ENCODE data around the gene MSANTD4.

The MSANTD4 gene

GRCh38 chr11:106032861-106033260 is 10.8 kb upstream of the MSANTD4 start:
- Histone ChIP-seq H3K4me1 (ENCODE audit: low read length) (no peaks in the 10 kb centered on the region), H3K9me3 (ENCODE audit: insufficient read depth, low read length) (no peaks in the 10 kb centered on the region), H2AFZ (ENCODE audit: low read depth, low read length) (no peak overlapping the region), H3K27ac (ENCODE audit: low read length) (no peak overlapping the region), H3K79me2 (ENCODE audit: low read length) (no peaks in the 10 kb centered on the region), H3K27me3 (ENCODE audit: low read depth, low read length) (no peaks in the 10 kb centered on the region), H3K9ac (ENCODE audit: low read length) (no peak overlapping the region), H3K4me2 (ENCODE audit: low read length) (no peak overlapping the region), H4K20me1 (ENCODE audit: insufficient read depth, low read length) (no peaks in the 10 kb centered on the region), H3K4me3 (ENCODE audit: low read length) (no peak overlapping the region), H3K36me3 (replicated peaks; ENCODE audit: low read depth, low read length) (no peaks in the 10 kb centered on the region)
- TF ChIP-seq EZH2phosphoT487 (IDR thresholded peaks at IDR 0.05; ENCODE audit: low read depth) (no peak), CTCF (IDR thresholded peaks at IDR 0.05; ENCODE audit: low read depth, low read length) (no peak)

GRCh38 chr11:106031936-106032335 is 9.9 kb upstream of the MSANTD4 start:
- Histone ChIP-seq H3K36me3 (replicated peaks; ENCODE audit: low read depth, low read length) (no peaks in the 10 kb centered on the region), H3K9ac (ENCODE audit: low read length) (no peak overlapping the region), H3K27me3 (ENCODE audit: low read depth, low read length) (no peaks in the 10 kb centered on the region), H3K4me3 (ENCODE audit: low read length) (no peak overlapping the region), H3K9me3 (ENCODE audit: insufficient read depth, low read length) (no peaks in the 10 kb centered on the region), H2AFZ (ENCODE audit: low read depth, low read length) (no peak overlapping the region), H3K4me1 (ENCODE audit: low read length) (no peaks in the 10 kb centered on the region), H3K4me2 (ENCODE audit: low read length) (no peak overlapping the region), H4K20me1 (ENCODE audit: insufficient read depth, low read length) (no peaks in the 10 kb centered on the region), H3K79me2 (ENCODE audit: low read length) (no peaks in the 10 kb centered on the region), H3K27ac (ENCODE audit: low read length) (no peak overlapping the region)
- TF ChIP-seq EZH2phosphoT487 (IDR thresholded peaks at IDR 0.05; ENCODE audit: low read depth) (no peak), CTCF (IDR thresholded peaks at IDR 0.05; ENCODE audit: low read depth, low read length) (no peak)

GRCh38 chr11:106031202-106031810 is 9.3 kb upstream of the MSANTD4 start:
- TF ChIP-seq CTCF (IDR thresholded peaks at IDR 0.05; ENCODE audit: low read depth, low read length) (no peak), EZH2phosphoT487 (IDR thresholded peaks at IDR 0.05; ENCODE audit: low read depth) (no peak)
- Histone ChIP-seq H3K27ac (ENCODE audit: low read length) (no peak overlapping the region), H2AFZ (ENCODE audit: low read depth, low read length) (no peak overlapping the region), H3K4me2 (ENCODE audit: low read length) (no peak overlapping the region), H3K9me3 (ENCODE audit: insufficient read depth, low read length) (no peaks in the 10 kb centered on the region), H3K79me2 (ENCODE audit: low read length) (no peaks in the 10 kb centered on the region), H4K20me1 (ENCODE audit: insufficient read depth, low read length) (no peaks in the 10 kb centered on the region), H3K36me3 (replicated peaks; ENCODE audit: low read depth, low read length) (no peaks in the 10 kb centered on the region), H3K4me3 (ENCODE audit: low read length) (no peak overlapping the region), H3K9ac (ENCODE audit: low read length) (no peak overlapping the region), H3K27me3 (ENCODE audit: low read depth, low read length) (no peaks in the 10 kb centered on the region), H3K4me1 (ENCODE audit: low read length) (no peaks in the 10 kb centered on the region)

GRCh38 chr11:106030609-106031008 is 8.6 kb upstream of the MSANTD4 start:
- H3K4me2 ChIP-seq (ENCODE audit: low read length): no peak overlapping the region
- no peak overlapping the region for H3K9ac ChIP-seq (ENCODE audit: low read length)
- H3K27me3 ChIP-seq (ENCODE audit: low read depth, low read length): no peaks in the 10 kb centered on the region
- no peak overlapping the region for H2AFZ ChIP-seq (ENCODE audit: low read depth, low read length)
- H3K4me3 ChIP-seq (ENCODE audit: low read length): no peak overlapping the region
- TF ChIP-seq EZH2phosphoT487 (IDR thresholded peaks at IDR 0.05; ENCODE audit: low read depth) (no peak), CTCF (IDR thresholded peaks at IDR 0.05; ENCODE audit: low read depth, low read length) (no peak)
- no peaks in the 10 kb centered on the region for H3K36me3 ChIP-seq (replicated peaks; ENCODE audit: low read depth, low read length)
- H4K20me1 ChIP-seq (ENCODE audit: insufficient read depth, low read length): no peaks in the 10 kb centered on the region
- no peaks in the 10 kb centered on the region for H3K9me3 ChIP-seq (ENCODE audit: insufficient read depth, low read length)
- no peak overlapping the region for H3K27ac ChIP-seq (ENCODE audit: low read length)
- no peaks in the 10 kb centered on the region for H3K4me1 ChIP-seq (ENCODE audit: low read length)
- no peaks in the 10 kb centered on the region for H3K79me2 ChIP-seq (ENCODE audit: low read length)
